SK-N-MC (cell line): Measurements from ENCODE around the gene ABCB6.

ENCODE experiments used
- EZH2 ChIP-seq: fragments of 200-600 bp; sonication (generic); IDR thresholded peaks from one replicate; pipeline ENCODE4 v1.6.1; 2017; ENCODE audit warnings: antibody characterized with exemption
- POLR2AphosphoS5 ChIP-seq: IDR thresholded peaks from 2 replicates; pipeline ENCODE4 v1.6.1; 2012; ENCODE audit warnings: mild to moderate bottlenecking, low read depth, low read length, borderline replicate concordance

- TF ChIP-seq EZH2 (no peak), POLR2AphosphoS5 (no peak)
These were observed 48.7 kb downstream of the ABCB6 start, which contains the start of gene SLC23A3 for GRCh38 chr2:219169930-219170654.
